GM18519 (cell line): ENCODE results near the gene SPATS2.
"Not testable (repeated sequence)": the region's sequence is repeated elsewhere in the genome, so short reads cannot be mapped to it uniquely, and the experiment has no call there.

Experiments used
- ATAC-seq: cut with Tn5 transposase; IDR thresholded peaks from one replicate; pipeline ENCODE4 v1.9.1; 2021; ENCODE audit warnings: mild to moderate bottlenecking, moderate library complexity; ENCODE audit not compliant: unreplicated experiment, low FRiP score

SPATS2 gene

DNA sequence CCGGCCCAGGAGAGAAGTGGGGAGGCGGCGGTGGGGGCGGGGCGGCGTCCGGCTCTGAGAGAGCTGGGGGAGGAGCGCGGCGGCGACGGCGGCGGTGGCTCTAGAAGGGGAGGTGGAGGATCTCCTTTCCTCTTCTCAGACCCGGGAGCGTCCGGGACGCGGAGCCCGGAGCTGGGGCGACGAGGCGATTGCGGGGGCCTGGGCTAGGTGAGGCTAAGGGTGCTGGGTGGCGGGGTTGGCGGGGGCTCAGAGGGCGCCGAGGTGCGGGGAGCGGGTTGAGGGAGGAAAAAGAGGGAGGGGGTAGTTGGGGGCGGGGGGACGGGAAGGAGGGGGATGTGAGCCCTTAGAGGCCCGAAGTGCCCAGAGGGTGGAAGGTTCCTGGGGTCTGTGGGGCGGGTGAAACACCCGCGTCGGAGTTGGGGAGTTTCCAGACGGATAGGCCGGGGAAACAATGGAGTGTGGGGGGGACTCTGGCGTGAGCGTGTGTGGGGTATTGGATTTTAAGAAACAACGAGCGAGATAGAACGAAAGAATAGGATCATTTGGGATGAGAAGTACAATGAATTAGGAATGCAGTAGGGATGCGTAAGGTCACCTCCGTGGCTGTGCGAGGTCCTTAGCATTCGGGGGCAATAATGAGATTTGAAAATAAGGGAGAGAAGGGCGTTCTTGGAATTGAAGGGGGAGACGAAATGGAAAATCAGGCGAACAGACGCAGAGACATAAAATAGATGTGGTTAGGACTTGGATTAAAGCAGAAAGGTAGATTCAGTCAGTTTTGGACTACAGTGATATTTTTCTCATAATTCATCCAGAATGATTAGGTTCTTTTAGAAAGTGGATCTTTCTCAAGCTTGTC lies at the start of gene SPATS2:
SPATS2 (plus strand) TSS at position 82 of the 859 bp plus-strand sequence. CDS start 93,551 bp downstream, outside the sequence.
- no peak for ATAC-seq

DNA sequence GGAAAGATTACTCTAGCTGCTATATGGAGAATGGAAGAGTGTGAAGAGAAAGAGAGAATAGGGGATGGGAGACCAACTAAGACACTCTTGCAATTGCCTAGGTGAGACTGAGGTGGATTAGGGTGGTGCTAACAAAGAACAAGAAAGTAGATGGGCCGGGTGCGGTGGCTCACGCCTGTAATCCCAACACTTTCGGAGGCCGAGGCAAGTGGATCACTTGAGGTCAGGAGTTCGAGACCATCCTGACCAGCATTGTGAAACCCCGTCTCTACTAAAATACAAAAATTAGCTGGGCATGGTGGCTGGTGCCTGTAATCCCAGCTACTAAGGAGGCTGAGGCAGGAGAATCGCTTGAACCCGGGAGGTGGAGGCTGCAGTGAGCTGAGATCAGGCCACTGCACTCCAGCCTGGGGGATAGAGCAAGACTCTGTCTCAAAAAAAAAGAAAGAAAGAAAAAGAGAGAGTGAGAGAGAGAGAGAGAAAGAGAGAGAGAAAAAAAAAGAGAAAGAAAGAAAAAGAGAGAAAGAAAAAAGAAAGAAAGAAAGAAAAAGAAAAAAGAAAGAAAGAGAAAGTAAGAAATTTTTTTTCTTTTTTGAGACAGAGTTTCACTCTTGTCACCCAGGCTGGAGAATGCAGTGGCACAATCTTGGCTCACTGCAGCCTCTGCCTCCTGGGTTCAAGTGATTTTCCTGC lies 46.7 kb upstream of the SPATS2 start:
- not testable (repeated sequence) for ATAC-seq

DNA sequence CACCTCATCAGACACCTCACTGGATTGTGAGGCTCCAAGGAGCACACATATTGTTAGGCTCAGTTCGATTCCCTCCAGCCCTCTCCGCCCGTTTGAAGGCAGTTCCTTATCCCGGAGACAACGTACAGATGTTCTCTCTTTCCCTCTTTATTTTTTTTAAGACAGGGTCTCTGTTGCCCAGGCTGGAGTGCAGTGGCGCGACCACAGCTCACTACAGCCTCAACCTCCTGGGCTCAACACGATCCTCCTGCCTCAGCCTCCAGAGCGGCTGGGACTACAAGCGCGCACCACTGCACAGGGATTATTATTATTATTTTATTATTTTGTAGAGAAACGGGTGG lies 44.9 kb upstream of the SPATS2 start:
- no peak for ATAC-seq

DNA sequence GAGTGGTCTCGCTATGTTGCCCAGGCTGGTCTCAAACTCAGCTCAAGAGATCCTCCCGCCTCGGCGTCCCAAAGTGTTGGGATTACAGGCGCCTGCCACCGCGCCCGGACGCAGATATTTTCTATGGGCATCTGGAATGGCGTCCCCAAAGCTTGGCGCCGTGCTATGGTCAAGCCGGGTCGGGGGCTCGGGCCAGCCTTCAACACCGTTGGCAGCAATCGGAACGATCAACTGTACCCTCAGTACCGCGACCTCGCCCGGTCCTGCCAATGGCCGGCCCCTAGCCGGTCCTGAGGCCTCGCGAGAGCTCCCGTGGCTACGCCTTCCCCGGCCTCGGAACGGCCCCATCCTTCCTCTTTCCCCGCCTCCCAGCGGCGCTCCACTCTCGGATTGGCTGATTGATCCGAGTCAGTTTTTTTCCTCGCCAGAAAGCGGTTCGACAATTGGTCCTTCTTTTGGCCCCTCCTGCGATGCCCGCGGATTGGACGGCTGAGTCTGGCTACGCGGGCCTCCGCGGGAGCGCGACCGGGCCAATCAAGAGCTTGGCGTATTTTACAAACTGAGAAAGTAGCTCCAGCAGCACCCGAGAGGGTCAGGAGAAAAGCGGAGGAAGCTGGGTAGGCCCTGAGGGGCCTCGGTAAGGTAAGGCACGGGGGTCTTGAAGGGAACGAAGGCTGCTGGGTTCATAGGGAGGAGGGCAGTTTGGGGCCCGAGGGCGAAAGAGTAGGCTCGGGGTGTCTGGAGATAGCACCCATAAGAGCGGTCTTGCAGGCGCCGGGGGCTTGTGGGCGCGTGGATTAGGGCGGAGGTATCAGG lies 44.3 kb upstream of the SPATS2 start, which contains the start of gene TROAP:
TROAP (plus strand) TSS at position 548 of the 816 bp plus-strand sequence. CDS start 354 bp downstream, outside the sequence.
- peak; percentile 93 for ATAC-seq

DNA sequence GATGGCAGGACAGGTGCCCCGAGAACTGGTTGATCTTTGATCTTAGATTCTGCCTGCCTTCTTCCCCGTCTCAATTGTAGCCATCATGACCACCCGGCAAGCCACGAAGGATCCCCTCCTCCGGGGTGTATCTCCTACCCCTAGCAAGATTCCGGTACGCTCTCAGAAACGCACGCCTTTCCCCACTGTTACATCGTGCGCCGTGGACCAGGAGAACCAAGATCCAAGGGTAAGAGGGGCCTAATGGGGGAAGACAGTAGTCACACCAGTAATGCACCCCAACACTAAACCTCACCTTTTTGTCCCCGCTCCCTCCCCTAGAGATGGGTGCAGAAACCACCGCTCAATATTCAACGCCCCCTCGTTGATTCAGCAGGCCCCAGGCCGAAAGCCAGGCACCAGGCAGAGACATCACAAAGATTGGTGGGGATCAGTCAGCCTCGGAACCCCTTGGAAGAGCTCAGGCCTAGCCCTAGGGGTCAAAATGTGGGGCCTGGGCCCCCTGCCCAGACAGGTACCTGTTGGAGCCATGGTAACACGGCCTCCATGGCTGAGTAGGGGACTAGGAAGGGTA lies 43.7 kb upstream of the SPATS2 start:
- no peak for ATAC-seq

DNA sequence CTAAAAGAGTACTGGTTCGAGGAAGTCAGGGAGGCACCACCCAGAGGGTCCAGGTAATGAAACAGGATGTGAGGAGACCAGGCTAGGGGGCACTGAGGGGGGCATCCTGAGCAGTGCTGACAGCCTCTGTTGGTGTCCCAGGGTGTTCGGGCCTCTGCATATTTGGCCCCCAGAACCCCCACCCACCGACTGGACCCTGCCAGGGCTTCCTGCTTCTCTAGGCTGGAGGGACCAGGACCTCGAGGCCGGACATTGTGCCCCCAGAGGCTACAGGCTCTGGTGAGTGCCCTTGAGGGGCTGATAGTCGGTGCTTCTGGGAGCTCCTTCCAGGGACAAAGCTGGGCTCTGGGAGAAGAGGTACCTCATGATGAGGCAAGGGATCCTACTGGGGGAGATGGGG lies 41.7 kb upstream of the SPATS2 start:
- ATAC-seq = no peak

DNA sequence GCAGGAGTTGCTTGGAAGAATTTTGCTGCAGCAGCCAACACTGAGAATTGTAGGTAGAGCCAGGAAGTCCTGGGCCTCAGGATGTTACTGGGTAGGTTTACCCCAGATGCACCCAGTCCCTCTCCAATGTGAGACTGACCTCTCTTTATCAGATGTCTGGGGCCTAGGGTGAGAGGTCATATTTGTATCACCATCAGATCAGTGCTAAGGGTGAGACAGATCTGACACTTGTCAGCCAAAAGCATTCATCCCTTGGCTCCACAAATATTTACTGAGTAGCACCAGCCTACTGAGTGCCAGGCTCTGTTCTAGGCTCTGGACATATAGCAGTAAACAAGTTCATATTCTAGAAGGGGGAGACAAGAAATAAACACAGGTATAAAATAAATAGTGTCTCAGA lies 39.9 kb upstream of the SPATS2 start:
- no peak for ATAC-seq

DNA sequence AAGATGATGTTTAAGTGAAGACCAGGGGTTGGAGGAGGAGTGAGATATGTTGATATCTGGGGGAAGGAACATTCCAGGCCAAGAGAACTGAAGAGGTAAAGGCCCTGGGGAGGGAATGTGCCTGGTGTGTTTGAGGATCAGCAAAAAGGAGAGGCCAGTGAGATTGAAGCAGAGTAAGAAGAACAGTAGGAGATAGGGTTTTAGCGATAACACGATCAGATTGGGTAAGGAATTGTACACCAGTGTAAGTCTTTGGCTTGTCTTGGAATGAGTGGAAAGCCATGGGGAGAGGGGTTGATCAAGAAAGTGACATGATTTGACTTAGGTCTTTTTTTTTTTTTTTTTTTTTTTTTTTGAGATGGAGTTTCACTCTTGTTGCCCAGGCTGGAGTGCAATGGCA lies 39.4 kb upstream of the SPATS2 start:
- no peak for ATAC-seq

DNA sequence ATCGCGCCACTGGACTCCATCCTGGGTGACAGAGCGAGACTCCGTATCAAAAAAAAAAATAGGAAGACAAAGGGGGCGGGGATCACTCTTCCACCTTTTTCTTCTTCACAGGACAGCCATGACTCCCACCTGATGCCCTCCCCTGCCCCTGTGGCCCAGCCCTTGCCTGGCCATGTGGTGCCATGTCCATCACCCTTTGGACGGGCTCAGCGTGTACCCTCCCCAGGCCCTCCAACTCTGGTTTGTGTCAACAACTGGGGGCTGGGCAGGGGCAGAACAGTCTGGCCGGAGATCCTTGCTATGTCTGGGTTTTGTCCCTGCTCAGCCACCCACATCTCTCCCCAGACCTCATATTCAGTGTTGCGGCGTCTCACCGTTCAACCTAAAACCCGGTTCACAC lies 38.4 kb upstream of the SPATS2 start:
- ATAC-seq = no peak

DNA sequence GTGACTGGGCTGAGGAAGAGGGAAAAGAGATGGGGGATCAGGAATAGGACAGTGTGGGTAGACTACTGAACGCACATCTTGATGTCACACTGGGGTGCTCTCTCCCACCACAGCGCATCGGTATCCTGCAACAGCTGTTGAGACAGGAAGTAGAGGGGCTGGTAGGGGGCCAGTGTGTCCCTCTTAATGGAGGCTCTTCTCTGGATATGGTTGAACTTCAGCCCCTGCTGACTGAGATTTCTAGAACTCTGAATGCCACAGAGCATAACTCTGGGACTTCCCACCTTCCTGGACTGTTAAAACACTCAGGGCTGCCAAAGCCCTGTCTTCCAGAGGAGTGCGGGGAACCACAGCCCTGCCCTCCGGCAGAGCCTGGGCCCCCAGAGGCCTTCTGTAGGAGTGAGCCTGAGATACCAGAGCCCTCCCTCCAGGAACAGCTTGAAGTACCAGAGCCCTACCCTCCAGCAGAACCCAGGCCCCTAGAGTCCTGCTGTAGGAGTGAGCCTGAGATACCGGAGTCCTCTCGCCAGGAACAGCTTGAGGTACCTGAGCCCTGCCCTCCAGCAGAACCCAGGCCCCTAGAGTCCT lies 37.1 kb upstream of the SPATS2 start:
- no peak for ATAC-seq

DNA sequence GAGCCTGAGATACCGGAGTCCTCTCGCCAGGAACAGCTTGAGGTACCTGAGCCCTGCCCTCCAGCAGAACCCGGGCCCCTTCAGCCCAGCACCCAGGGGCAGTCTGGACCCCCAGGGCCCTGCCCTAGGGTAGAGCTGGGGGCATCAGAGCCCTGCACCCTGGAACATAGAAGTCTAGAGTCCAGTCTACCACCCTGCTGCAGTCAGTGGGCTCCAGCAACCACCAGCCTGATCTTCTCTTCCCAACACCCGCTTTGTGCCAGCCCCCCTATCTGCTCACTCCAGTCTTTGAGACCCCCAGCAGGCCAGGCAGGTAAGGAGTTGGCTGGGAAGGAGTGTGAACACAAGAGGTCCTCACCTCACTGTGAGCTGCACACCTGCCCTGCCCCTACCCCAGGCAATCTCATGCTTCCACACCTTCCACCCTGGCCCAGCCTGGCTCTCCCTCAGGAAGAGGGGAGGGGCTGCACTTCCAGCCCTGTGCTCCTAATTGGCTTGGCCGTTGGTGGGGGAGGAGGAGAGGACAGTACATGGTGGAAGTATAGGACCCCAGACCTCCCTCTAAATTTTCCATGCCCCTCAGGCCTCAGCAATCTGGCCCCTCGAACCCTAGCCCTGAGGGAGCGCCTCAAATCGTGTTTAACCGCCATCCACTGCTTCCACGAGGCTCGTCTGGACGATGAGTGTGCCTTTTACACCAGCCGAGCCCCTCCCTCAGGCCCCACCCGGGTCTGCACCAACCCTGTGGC lies 36.5 kb upstream of the SPATS2 start:
- ATAC-seq = no peak

DNA sequence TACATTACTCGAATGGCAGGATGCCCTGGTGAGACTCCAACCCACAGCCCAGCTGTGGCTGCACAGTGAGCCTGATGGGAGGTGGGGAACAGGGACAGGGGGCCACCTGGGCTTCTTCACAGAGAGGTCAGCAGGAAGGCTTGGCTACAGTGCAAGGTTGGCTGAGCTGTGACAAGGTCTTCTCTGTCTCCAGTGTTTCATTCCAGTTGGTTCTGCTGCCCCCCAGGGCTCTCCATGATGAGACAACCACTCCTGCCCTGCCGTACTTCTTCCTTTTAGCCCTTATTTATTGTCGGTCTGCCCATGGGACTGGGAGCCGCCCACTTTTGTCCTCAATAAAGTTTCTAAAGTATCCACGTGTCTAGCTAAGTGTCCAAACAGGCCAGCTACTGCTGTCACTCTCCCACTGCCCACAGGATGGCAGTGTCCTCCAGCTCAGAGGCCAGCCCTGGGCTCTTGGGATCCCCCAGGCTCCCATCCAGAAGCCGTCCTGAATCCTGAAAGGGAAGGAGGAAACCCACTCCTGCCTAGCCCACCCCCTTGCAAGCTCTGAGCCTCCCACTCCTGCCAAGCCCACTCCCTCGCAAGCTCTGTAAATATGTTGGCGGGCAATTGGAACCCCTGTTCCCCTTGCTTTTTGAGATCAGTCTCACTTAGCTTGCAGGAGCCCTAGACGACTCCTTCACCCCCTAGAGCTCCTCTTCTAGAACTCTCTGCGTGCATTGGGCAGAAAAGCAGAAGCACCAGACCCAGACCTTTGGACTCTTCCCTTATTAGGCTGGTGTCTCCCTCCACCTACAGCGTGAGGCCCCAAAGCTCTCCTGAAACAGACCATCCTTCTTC lies 35.7 kb upstream of the SPATS2 start:
- no peak for ATAC-seq

DNA sequence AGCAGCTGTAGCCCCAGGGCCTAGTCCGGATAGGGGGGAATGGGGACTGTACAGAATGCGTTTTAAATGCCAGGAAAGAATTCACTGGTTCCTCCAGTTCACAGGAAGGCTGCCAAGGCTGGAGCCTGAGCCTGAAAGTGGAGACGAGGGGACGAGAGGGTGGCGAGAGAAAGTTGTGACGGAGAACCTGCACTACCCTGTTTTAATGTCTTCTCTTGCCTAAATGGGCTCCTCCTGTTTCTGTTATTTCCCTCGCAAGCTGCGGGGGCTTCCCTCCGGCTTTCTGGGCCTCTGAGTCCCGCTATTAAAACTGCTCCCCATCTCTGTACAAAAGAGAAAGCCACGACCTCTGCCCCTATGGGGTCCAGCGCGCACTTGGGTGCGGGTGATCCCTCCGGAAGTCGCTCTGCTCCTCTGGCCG lies 34.8 kb upstream of the SPATS2 start:
- no peak for ATAC-seq

DNA sequence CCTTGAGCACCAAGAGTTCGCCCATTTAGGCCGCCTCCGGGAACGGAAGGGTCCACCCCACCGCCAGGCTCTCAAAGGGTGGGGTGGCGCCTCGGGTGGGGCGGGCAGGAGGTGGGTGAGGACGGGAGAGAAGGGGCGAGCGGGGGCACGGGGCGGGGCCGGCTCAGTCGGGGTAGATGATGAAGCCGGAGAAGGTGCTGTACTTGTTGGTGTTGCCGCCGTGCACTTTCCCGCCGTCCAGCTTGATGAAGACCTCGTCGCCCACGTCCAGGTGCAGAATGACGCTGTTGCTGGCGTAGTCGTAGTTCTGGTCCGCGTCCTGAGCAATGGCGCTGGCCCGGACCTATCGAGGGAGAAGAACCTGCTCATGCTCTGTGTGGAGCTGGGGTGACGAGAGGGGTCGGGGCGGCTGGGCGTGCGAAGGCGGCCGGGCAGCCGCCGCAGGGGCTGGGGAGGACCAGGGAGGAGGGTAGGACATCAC lies 34.3 kb upstream of the SPATS2 start:
- ATAC-seq = no peak

DNA sequence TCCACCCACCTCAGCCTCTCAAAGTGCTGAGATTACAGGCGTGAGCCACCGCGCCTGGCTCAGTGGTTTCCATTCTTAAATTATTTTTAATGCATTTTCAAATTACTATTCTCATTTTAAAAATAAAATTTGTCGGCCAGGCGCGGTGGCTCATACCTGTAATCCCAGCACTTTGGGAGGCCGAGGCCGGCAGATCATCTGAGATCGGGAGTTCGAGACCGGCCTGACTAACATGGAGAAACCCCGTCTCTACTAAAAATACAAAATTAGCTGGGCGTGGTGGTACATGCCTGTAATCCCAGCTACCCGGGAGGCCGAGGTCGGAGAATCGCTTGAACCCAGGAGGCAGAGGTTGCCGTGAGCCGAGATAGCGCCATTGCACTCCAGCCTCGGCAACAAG lies 33.5 kb upstream of the SPATS2 start:
- not testable (repeated sequence) for ATAC-seq

DNA sequence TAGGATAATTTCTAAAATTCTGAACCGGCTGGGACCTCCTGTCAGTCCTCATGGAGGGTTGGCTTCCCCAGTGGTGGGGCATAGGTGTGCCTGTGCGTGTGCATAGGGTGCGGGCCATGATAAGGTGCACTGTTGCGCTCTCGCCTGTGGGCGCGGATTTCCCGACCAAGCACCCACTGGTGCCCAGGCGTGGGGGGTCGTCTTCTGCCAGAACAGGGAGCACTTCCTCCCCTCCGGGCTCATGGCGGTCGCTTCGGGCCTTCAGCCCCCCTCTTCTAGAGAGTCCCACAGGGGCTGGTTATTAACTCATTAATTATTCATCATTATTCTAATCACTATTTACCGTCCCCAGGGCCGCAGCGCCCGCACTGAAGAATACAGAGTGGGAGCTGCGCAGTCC lies 33.0 kb upstream of the SPATS2 start:
- no peak for ATAC-seq

DNA sequence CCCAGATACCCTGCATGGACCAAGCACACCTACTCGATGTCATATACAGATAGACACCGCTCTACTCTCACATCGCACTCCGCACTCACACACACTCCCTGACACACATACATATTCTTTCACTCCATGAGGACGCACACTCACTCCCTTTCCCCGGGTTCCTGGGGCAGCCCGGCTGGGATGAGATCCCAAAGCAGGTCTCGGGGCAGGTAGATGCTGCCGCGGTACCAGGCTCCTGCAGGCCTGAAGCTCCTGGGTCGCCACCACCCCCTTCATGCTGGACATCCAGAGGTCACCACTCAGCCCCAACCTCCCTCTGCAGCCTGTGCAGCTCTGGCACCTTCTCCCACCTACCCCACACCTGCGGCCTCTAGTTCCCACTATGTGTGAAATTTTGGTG lies 32.6 kb upstream of the SPATS2 start:
- ATAC-seq = no peak

DNA sequence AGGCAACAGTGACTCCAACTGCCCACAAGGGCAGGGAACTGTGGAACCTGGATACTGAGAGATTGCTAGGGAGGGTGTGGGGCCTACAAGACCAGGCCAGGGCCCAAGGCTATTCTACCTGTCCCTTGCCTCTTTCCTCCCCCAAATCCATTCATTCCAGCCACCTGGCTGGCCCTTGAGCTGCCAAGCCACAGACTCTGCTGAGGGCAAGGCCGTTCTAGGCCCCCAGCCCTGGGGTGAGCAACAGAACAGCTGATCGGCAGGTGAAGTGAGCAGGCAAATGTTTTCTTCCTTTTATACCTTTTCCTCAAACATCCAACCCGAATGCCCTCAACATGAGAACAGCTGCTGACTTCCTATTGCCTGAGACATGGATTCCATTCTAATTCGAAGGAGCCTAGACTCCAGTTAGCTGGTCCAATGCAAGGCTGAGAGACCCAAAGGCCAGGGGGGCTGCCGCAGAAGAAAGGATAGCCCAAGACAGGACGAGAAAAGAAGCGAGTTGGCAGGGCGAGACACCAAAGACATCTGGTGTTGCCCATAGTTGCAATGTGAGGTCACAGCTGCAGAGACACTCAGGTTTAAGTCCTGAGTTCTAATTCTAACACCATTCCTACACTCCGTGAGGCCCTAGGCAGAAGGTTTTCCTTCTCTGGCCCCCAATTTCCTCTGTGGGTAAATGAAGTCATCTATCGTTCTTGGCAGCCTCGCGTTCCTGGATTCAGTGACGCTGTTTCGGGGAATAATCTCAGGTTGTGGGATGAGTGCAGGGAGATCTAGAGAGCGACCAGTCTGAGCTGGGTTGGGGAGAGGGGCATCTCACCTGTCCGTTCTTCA lies 31.9 kb upstream of the SPATS2 start:
- ATAC-seq = no peak
